HEK293 (cell line): ENCODE data around the gene TREM2.

Experiments
- CTCF ChIA-PET: fragments of 350-600 bp; formaldehyde crosslinking; extraction: SDS; loops from one replicate; lab custom pipeline; 2021; ENCODE audit warnings: antibody characterized with exemption; lab: Yijun Ruan, JAX
- POLR2A ChIA-PET: fragments of 300-600 bp; formaldehyde crosslinking; extraction: SDS; loops from one replicate; lab custom pipeline; 2020; ENCODE audit warnings: antibody characterized with exemption, inconsistent platforms; lab: Yijun Ruan, JAX
- H3K27ac ChIP-seq: fragments of 200-500 bp; sonication (Bioruptor generic); 2 replicates; pipeline ENCODE4 v1.5.1; 2014; ENCODE audit warnings: low read depth, low read length, control low read depth, inconsistent platforms; ENCODE audit errors: extremely low read depth
- H3K36me3 ChIP-seq, 2 experiments: fragments of 200-500 bp in 1 of 2; sonication (Bioruptor generic) in 1 of 2; 1 replicate in 1 of 2; 2 replicates in 1 of 2; pipeline ENCODE4 v1.5.1; 2014 to 2017; ENCODE audit warnings: inconsistent platforms in 2 of 2, low read length in 2 of 2; ENCODE audit not compliant: control insufficient read depth in 2 of 2, insufficient read depth in 1 of 2
- H3K4me1 ChIP-seq: fragments of 200-500 bp; sonication (Bioruptor generic); 2 replicates; pipeline ENCODE4 v1.5.1; 2014; ENCODE audit warnings: mild to moderate bottlenecking, low read length, inconsistent platforms; ENCODE audit not compliant: control insufficient read depth, insufficient read depth
- H3K4me3 ChIP-seq: 2 replicates; pipeline ENCODE4 v1.5.1; 2011; ENCODE audit warnings: low read depth, mild to moderate bottlenecking, control low read depth, low read length, moderate library complexity
- H3K9me3 ChIP-seq: fragments of 200-500 bp; sonication (Bioruptor generic); 2 replicates; pipeline ENCODE4 v1.5.1; 2014; ENCODE audit warnings: low read depth, low read length, inconsistent platforms; ENCODE audit not compliant: control insufficient read depth, insufficient read depth
- KLF1 ChIP-seq: fragments of 450-650 bp; formaldehyde crosslinking; IDR thresholded peaks from 2 replicates; pipeline ENCODE4 v1.5.1; 2016; ENCODE audit warnings: missing biosample characterization, missing genetic modification characterization
- ZBTB20 ChIP-seq: fragments of 450-650 bp; formaldehyde crosslinking; IDR thresholded peaks from 2 replicates; pipeline ENCODE4 v1.5.1; 2016; ENCODE audit warnings: missing biosample characterization, missing genetic modification characterization
- ZFP3 ChIP-seq: fragments of 450-650 bp; formaldehyde crosslinking; IDR thresholded peaks from 2 replicates; pipeline ENCODE4 v1.5.1; 2016; ENCODE audit warnings: low read depth, missing biosample characterization, missing genetic modification characterization
- ZIC2 ChIP-seq: fragments of 450-650 bp; formaldehyde crosslinking; IDR thresholded peaks from 2 replicates; pipeline ENCODE4 v1.5.1; 2016; ENCODE audit warnings: missing biosample characterization, missing genetic modification characterization
- ZNF121 ChIP-seq: fragments of 450-650 bp; formaldehyde crosslinking; IDR thresholded peaks from 2 replicates; pipeline ENCODE4 v1.5.1; 2016; ENCODE audit warnings: missing biosample characterization, missing genetic modification characterization
- ZNF274 ChIP-seq, 2 experiments: fragments of 200-500 bp in 1 of 2; fragments of 450-650 bp in 1 of 2; sonication (Bioruptor generic) in 1 of 2; formaldehyde crosslinking in 1 of 2; IDR thresholded peaks; 2 replicates each; pipeline versions ENCODE4 v1.5.1 to v1.6.1; 2014 to 2016; ENCODE audit warnings: borderline replicate concordance in 1 of 2, inconsistent platforms in 1 of 2, low read length in 1 of 2, missing biosample characterization in 1 of 2, missing genetic modification characterization in 1 of 2
- ZNF350 ChIP-seq: fragments of 450-650 bp; formaldehyde crosslinking; IDR thresholded peaks from 2 replicates; pipeline ENCODE4 v1.5.0; 2017; ENCODE audit warnings: missing biosample characterization, mild to moderate bottlenecking, missing genetic modification characterization
- ZNF391 ChIP-seq: fragments of 450-650 bp; formaldehyde crosslinking; IDR thresholded peaks from 2 replicates; pipeline ENCODE4 v1.5.1; 2016; ENCODE audit warnings: low read depth, missing biosample characterization, missing genetic modification characterization, borderline replicate concordance
- ZNF426 ChIP-seq: fragments of 450-650 bp; formaldehyde crosslinking; IDR thresholded peaks from 2 replicates; pipeline ENCODE4 v1.5.1; 2017; ENCODE audit warnings: missing biosample characterization, missing genetic modification characterization, mild to moderate bottlenecking, inconsistent platforms, moderate library complexity
- ZNF548 ChIP-seq: fragments of 450-650 bp; formaldehyde crosslinking; IDR thresholded peaks from 2 replicates; pipeline ENCODE4 v1.5.1; 2016; ENCODE audit warnings: missing biosample characterization, missing genetic modification characterization
- ZNF600 ChIP-seq: fragments of 450-650 bp; formaldehyde crosslinking; IDR thresholded peaks from 2 replicates; pipeline ENCODE4 v1.5.1; 2016; ENCODE audit warnings: missing biosample characterization, missing genetic modification characterization
- ZXDB ChIP-seq: fragments of 450-650 bp; formaldehyde crosslinking; IDR thresholded peaks from 2 replicates; pipeline ENCODE4 v1.5.1; 2016; ENCODE audit warnings: missing biosample characterization, missing genetic modification characterization
- TF ChIP-seq, protein P1 (sequence below): fragments of 450-650 bp; formaldehyde crosslinking; IDR thresholded peaks from 2 replicates; pipeline ENCODE4 v1.5.1; 2016; ENCODE audit warnings: missing biosample characterization, missing genetic modification characterization, low read depth
- TF ChIP-seq, protein P2 (sequence below): fragments of 450-650 bp; formaldehyde crosslinking; IDR thresholded peaks from 2 replicates; pipeline ENCODE4 v1.5.1; 2017; ENCODE audit warnings: missing biosample characterization, missing genetic modification characterization
- TF ChIP-seq, protein P3 (sequence below): fragments of 450-650 bp; formaldehyde crosslinking; IDR thresholded peaks from 2 replicates; pipeline ENCODE4 v1.5.1; 2016; ENCODE audit warnings: missing biosample characterization, missing genetic modification characterization
- TF ChIP-seq, protein P4 (sequence below): fragments of 450-650 bp; formaldehyde crosslinking; IDR thresholded peaks from 2 replicates; pipeline ENCODE4 v1.5.1; 2016; ENCODE audit warnings: missing biosample characterization, missing genetic modification characterization, borderline replicate concordance

Gene TREM2

DNA sequence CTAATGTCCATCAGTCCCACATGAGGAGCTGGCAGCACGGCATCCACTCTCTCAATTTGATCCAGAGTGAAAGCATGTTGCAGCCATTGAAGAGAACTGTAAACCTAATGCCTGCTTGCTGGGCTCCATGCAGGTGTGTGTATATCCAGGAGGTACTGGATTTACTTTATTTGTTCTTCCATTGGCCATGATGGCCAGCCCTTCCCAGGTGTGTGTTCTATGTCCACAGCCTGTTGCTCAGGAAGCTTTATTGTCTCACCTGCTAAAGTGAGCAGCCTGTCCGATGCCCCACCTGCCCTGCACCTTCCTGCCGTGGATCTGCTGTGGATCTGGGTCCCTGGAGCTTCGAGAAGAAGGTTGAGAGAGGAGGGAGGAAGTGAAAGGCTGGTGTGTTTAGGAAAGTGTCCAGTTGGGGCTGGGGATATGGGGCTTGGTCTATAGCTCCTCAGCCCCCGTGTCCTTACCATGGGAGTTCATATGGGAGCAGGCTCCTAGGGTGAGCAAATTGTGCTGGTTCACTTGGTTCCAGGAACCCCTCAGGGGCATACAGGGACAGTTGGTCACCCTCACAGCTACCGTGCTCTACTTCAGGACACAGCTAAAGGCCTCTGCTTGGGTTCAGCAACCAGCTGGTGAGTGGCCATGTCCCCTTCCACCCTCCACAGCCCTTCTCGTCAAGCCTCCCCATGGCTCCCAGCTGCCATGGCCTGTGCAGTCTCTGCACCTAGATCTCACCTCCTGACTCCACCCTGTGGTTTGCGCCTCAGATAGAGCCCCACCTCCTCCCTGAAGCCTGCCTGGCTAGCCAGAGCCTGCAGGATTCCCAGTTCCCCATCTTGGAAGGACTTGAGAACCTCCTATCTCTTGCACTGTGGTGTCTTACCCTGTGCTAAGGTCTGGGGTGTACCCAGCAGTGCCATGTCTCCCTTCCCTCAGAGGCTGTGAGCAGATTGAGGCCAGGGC, 25.3 kb upstream of the TREM2 start:
- Histone ChIP-seq H3K9me3 (no peaks in the 10 kb centered on the region), H3K4me3 (no peak overlapping the region), H3K36me3 (no peaks in the 10 kb centered on the region), H3K4me1 (no peaks in the 10 kb centered on the region), H3K27ac (no peak overlapping the region)
- ChIA-PET CTCF (interaction anchor here (0.8 to 0.9 kb wide), 2 partner anchors 91 to 95 kb away, joined by 3 to 5 read pairs; no protein-coding TSS in a partner anchor), POLR2A (no interaction called here)
- TF ChIP-seq, protein P1, sequence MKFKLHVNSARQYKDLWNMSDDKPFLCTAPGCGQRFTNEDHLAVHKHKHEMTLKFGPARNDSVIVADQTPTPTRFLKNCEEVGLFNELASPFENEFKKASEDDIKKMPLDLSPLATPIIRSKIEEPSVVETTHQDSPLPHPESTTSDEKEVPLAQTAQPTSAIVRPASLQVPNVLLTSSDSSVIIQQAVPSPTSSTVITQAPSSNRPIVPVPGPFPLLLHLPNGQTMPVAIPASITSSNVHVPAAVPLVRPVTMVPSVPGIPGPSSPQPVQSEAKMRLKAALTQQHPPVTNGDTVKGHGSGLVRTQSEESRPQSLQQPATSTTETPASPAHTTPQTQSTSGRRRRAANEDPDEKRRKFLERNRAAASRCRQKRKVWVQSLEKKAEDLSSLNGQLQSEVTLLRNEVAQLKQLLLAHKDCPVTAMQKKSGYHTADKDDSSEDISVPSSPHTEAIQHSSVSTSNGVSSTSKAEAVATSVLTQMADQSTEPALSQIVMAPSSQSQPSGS (tag by site-specific recombination) = no peak
- TF ChIP-seq ZIC2 (tag by site-specific recombination) (no peak), ZNF350 (tag by site-specific recombination) (no peak), ZNF548 (tag by site-specific recombination) (no peak), ZNF426 (tag by site-specific recombination) (no peak)
- TF ChIP-seq, protein P2, sequence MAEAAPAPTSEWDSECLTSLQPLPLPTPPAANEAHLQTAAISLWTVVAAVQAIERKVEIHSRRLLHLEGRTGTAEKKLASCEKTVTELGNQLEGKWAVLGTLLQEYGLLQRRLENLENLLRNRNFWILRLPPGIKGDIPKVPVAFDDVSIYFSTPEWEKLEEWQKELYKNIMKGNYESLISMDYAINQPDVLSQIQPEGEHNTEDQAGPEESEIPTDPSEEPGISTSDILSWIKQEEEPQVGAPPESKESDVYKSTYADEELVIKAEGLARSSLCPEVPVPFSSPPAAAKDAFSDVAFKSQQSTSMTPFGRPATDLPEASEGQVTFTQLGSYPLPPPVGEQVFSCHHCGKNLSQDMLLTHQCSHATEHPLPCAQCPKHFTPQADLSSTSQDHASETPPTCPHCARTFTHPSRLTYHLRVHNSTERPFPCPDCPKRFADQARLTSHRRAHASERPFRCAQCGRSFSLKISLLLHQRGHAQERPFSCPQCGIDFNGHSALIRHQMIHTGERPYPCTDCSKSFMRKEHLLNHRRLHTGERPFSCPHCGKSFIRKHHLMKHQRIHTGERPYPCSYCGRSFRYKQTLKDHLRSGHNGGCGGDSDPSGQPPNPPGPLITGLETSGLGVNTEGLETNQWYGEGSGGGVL (tag by site-specific recombination) = no peak
- TF ChIP-seq, protein P3, sequence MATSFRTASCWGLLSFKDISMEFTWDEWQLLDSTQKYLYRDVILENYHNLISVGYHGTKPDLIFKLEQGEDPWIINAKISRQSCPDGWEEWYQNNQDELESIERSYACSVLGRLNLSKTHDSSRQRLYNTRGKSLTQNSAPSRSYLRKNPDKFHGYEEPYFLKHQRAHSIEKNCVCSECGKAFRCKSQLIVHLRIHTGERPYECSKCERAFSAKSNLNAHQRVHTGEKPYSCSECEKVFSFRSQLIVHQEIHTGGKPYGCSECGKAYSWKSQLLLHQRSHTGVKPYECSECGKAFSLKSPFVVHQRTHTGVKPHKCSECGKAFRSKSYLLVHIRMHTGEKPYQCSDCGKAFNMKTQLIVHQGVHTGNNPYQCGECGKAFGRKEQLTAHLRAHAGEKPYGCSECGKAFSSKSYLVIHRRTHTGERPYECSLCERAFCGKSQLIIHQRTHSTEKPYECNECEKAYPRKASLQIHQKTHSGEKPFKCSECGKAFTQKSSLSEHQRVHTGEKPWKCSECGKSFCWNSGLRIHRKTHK = no peak

DNA sequence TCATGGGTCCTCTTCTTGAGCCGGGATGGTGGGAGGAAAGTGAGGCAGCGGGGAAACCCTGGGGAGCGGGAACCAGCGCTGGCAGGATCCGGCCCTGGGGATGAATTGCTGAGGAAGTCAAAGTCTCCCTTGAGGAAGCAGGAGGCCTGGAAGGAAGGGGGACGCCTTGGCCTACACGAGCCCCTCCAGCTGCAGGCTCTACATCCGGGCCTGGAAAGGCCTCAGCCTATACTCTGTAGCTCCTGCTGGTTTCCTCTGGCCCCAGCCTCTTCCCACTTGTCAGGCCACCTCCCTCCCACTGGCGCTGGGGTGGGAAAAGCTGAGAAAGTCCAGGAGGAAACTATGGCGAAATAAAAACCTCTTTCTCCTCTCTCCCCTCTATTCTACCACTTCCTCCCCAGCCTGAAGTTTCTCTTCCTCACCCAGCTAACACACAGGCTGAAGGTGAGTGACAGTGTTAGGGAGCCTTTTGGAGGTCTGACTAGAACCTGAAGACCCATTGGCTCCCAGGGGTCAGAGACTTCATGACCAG, 23.2 kb upstream of the TREM2 start:
- Histone ChIP-seq H3K36me3 (no peaks in the 10 kb centered on the region), H3K4me1 (no peaks in the 10 kb centered on the region), H3K27ac (no peak overlapping the region), H3K4me3 (no peak overlapping the region), H3K9me3 (no peaks in the 10 kb centered on the region)
- no peak for TF ChIP-seq ZNF121 (tag by site-specific recombination)
- TF ChIP-seq, protein P4, sequence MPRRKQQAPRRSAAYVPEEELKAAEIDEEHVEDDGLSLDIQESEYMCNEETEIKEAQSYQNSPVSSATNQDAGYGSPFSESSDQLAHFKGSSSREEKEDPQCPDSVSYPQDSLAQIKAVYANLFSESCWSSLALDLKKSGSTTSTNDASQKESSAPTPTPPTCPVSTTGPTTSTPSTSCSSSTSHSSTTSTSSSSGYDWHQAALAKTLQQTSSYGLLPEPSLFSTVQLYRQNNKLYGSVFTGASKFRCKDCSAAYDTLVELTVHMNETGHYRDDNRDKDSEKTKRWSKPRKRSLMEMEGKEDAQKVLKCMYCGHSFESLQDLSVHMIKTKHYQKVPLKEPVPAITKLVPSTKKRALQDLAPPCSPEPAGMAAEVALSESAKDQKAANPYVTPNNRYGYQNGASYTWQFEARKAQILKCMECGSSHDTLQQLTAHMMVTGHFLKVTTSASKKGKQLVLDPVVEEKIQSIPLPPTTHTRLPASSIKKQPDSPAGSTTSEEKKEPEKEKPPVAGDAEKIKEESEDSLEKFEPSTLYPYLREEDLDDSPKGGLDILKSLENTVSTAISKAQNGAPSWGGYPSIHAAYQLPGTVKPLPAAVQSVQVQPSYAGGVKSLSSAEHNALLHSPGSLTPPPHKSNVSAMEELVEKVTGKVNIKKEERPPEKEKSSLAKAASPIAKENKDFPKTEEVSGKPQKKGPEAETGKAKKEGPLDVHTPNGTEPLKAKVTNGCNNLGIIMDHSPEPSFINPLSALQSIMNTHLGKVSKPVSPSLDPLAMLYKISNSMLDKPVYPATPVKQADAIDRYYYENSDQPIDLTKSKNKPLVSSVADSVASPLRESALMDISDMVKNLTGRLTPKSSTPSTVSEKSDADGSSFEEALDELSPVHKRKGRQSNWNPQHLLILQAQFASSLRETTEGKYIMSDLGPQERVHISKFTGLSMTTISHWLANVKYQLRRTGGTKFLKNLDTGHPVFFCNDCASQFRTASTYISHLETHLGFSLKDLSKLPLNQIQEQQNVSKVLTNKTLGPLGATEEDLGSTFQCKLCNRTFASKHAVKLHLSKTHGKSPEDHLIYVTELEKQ (tag by site-specific recombination) = no peak
- TF ChIP-seq ZNF391 (tag by site-specific recombination) = no peak
- no peak for TF ChIP-seq ZNF274 (IDR thresholded peaks at IDR 0.05; ENCODE audit: low read length)
- TF ChIP-seq ZNF274 (tag by site-specific recombination; IDR thresholded peaks at IDR 0.05; ENCODE audit: borderline replicate concordance) = no peak
- TF ChIP-seq ZNF600 = no peak
- TF ChIP-seq KLF1 (tag by site-specific recombination) = no peak
- TF ChIP-seq ZFP3 = no peak
- TF ChIP-seq ZBTB20 = no peak
- no peak for TF ChIP-seq ZXDB (tag by site-specific recombination)
- POLR2A ChIA-PET = no interaction called here
- CTCF ChIA-PET = interaction anchor here (0.7 to 2.3 kb wide), 2 partner anchors 9 to 10 kb away, joined by 3 to 5 read pairs; no protein-coding TSS in a partner anchor
